ENCODE measurements around the gene ZFPM1. TPM values are rescaled to one million over a fixed set of nuclear protein-coding genes. Genes with fewer than 3 reads are reported as not detected.

The ZFPM1 gene
- polyA plus RNA-seq, 1 of the 3 experiments (the other 2 are of a cell fraction) = 1.2 TPM

GRCh38 chr16:88504489-88505404, 51.7 kb downstream of the ZFPM1 start:
- Histone ChIP-seq H3K9ac (no peak overlapping the region), H3K4me3 (ENCODE audit: low read depth in 2 of 2, low read length in 1 of 2) (no peak overlapping the region), H3K4me1 (ENCODE audit: control insufficient read depth in 1 of 2, insufficient read depth in 2 of 2, low read depth in 1 of 2, low read length in 1 of 2) (peaks cover 0 to 36% of the 10 kb centered on the region in 2 experiments; a peak in 1 of 4 replicates), H3F3A (replicated peaks; ENCODE audit: insufficient read depth) (no peaks in the 10 kb centered on the region), H3K36me3 (replicated peaks in 1 of 2; ENCODE audit: control insufficient read depth in 1 of 2, insufficient read depth in 2 of 2, low read length in 1 of 2) (no peaks in the 10 kb centered on the region), H3K9me2 (no peaks in the 10 kb centered on the region), H3K4me2 (no peak overlapping the region), H3K9me3 (no peaks in the 10 kb centered on the region), H3K27ac (ENCODE audit: low read depth in 2 of 2, low read length in 1 of 2) (peak overlapping the region in 1 of 2 experiments; percentile 79; a peak in 2 of 4 replicates), H2AFZ (ENCODE audit: low read depth) (no peak overlapping the region), H3K27me3 (ENCODE audit: insufficient read depth) (no peaks in the 10 kb centered on the region), H4K20me1 (ENCODE audit: insufficient read depth) (0 out of 2 replicates have a peak, but pooled peaks cover 10% of the 10 kb centered on the region), H3K79me2 (ENCODE audit: insufficient read depth) (no peaks in the 10 kb centered on the region)
- peak; percentile 56 for TF ChIP-seq GATA2 (CRISPR knock-in tag; IDR thresholded peaks at IDR 0.05)
- TF ChIP-seq RXRA (IDR thresholded peaks at IDR 0.05; ENCODE audit: borderline replicate concordance, low read depth) = no peak
- POLR2A ChIA-PET = interaction anchor here (0.6 kb wide), 1 partner anchor 1104 kb away, joined by 3 read pairs; no protein-coding TSS in a partner anchor
- WGBS (ENCODE audit: low lambda C conversion rate) = 77% methylated on average over 11 of the region's 28 CpGs
- DNase-seq = no peak
- CTCF ChIA-PET = interaction anchor here (0.7 to 3.4 kb wide), 12 partner anchors 11 to 612 kb away, joined by 3 to 29 read pairs (median 3); no protein-coding TSS in a partner anchor

- peak; percentile 90 for DNase-seq
- Histone ChIP-seq H3K9me3 (no peaks in the 10 kb centered on the region), H3K27ac (ENCODE audit: low read depth in 2 of 2, low read length in 1 of 2) (peak overlapping the region in 1 of 2 experiments; percentile 79; a peak in 2 of 4 replicates), H3K4me3 (ENCODE audit: low read depth in 2 of 2, low read length in 1 of 2) (no peak overlapping the region), H4K20me1 (ENCODE audit: insufficient read depth) (0 out of 2 replicates have a peak, but pooled peaks cover 10% of the 10 kb centered on the region), H3K4me1 (ENCODE audit: control insufficient read depth in 1 of 2, insufficient read depth in 2 of 2, low read depth in 1 of 2, low read length in 1 of 2) (peaks cover 0 to 44% of the 10 kb centered on the region in 2 experiments; a peak in 1 of 4 replicates), H2AFZ (ENCODE audit: low read depth) (no peak overlapping the region), H3K27me3 (ENCODE audit: insufficient read depth) (no peaks in the 10 kb centered on the region), H3K79me2 (ENCODE audit: insufficient read depth) (no peaks in the 10 kb centered on the region), H3K9me2 (no peaks in the 10 kb centered on the region), H3F3A (replicated peaks; ENCODE audit: insufficient read depth) (no peaks in the 10 kb centered on the region), H3K9ac (no peak overlapping the region), H3K4me2 (no peak overlapping the region), H3K36me3 (replicated peaks in 1 of 2; ENCODE audit: control insufficient read depth in 1 of 2, insufficient read depth in 2 of 2, low read length in 1 of 2) (no peaks in the 10 kb centered on the region)
- ChIA-PET CTCF (interaction anchor here (0.7 to 3.4 kb wide), 13 partner anchors 12 to 612 kb away, joined by 3 to 29 read pairs (median 3); no protein-coding TSS in a partner anchor), POLR2A (no interaction called here)
- 84% methylated on average over 6 of the region's 22 CpGs for WGBS (ENCODE audit: low lambda C conversion rate)
- TF ChIP-seq SMC3 (IDR thresholded peaks at IDR 0.05; ENCODE audit: low read depth, low read length) = peak; percentile 17; the same call in 1 of the 2 replicates
- no peak for TF ChIP-seq MEF2A (IDR thresholded peaks at IDR 0.05; ENCODE audit: borderline replicate concordance, low read depth)
- TF ChIP-seq TCF12 (IDR thresholded peaks at IDR 0.05) = no peak
- TF ChIP-seq TAF1 (IDR thresholded peaks at IDR 0.05; ENCODE audit: borderline replicate concordance, low read depth, low read length) = no peak
- TF ChIP-seq CTCF (IDR thresholded peaks at IDR 0.05) = peak; percentile 56
- no peak for TF ChIP-seq YY1 (IDR thresholded peaks at IDR 0.05; ENCODE audit: low read depth)
- no peak for TF ChIP-seq ZBTB33 (IDR thresholded peaks at IDR 0.05; ENCODE audit: borderline replicate concordance, low read depth)
- TF ChIP-seq IRF3 (IDR thresholded peaks at IDR 0.05; ENCODE audit: low read depth, low read length) = no peak
- no peak for TF ChIP-seq FOXJ3 (CRISPR knock-in tag; IDR thresholded peaks at IDR 0.05)
- no peak for TF ChIP-seq MXI1 (IDR thresholded peaks at IDR 0.05; ENCODE audit: low read depth, low read length)
- no peak for TF ChIP-seq RFX5 (IDR thresholded peaks at IDR 0.05; ENCODE audit: low read length)
- peak; percentile 83 for TF ChIP-seq NFIC (IDR thresholded peaks at IDR 0.05; ENCODE audit: borderline replicate concordance)
Measured at GRCh38 chr16:88505405-88506082, 52.5 kb downstream of the ZFPM1 start.

Measured in SK-N-SH (cell line).